ENCODE data around the gene SORCS1.

SORCS1 gene

GRCh38 chr10:107163881-107164861 is at the start of gene SORCS1:
Gene SORCS1 (minus strand): TSS chr10:107164706.
- peak; percentile 75 for DNase-seq

GRCh38 chr10:107214261-107214660 is 49.8 kb upstream of the SORCS1 start:
- DNase-seq: no peak

GRCh38 chr10:107213861-107214260 is 49.4 kb upstream of the SORCS1 start:
- no peak for DNase-seq

- DNase-seq: no peak
These were observed 42.3 kb upstream of the SORCS1 start for GRCh38 chr10:107206833-107207232.

GRCh38 chr10:107169516-107169915 is 5.0 kb upstream of the SORCS1 start:
- no peak for DNase-seq

- DNase-seq: no peak
These were observed 4.2 kb upstream of the SORCS1 start for GRCh38 chr10:107168738-107169137.

GRCh38 chr10:107166403-107166802 is 1.9 kb upstream of the SORCS1 start:
- no peak for DNase-seq

GRCh38 chr10:107164992-107165391 is 486 bp upstream of the SORCS1 start:
- DNase-seq: peak; percentile 59

GRCh38 chr10:107163076-107163855 is 1.2 kb downstream of the SORCS1 start:
- DNase-seq: peak; percentile 62

GRCh38 chr10:107160866-107161265 is 3.6 kb downstream of the SORCS1 start:
- DNase-seq: no peak

GRCh38 chr10:107159871-107160270 is 4.6 kb downstream of the SORCS1 start:
- DNase-seq: no peak

- no peak for DNase-seq
These were observed 7.4 kb downstream of the SORCS1 start for GRCh38 chr10:107157071-107157470.

- DNase-seq: no peak
These were observed 12.4 kb downstream of the SORCS1 start for GRCh38 chr10:107152087-107152486.

- DNase-seq: no peak
These were observed 15.6 kb downstream of the SORCS1 start for GRCh38 chr10:107148906-107149305.

- DNase-seq: peak; percentile 62
These were observed 20.0 kb downstream of the SORCS1 start for GRCh38 chr10:107144490-107144889.

GRCh38 chr10:107141524-107142061 is 22.9 kb downstream of the SORCS1 start:
- DNase-seq: peak; percentile 74

GRCh38 chr10:107139237-107139636 is 25.3 kb downstream of the SORCS1 start:
- DNase-seq: no peak

GRCh38 chr10:107133656-107134055 is 30.9 kb downstream of the SORCS1 start:
- DNase-seq: no peak

- no peak for DNase-seq
These were observed 35.5 kb downstream of the SORCS1 start for GRCh38 chr10:107129000-107129399.

- DNase-seq: no peak
These were observed 37.9 kb downstream of the SORCS1 start for GRCh38 chr10:107126512-107127065.

- no peak for DNase-seq
These were observed 41.8 kb downstream of the SORCS1 start for GRCh38 chr10:107122703-107123102.

- DNase-seq: no peak
These were observed 45.6 kb downstream of the SORCS1 start for GRCh38 chr10:107118866-107119265.

GRCh38 chr10:107104026-107104652 is 60.4 kb downstream of the SORCS1 start:
- DNase-seq: peak; percentile 92
